ENCODE data around the gene ALDH9A1. TPM values are rescaled to one million over a fixed set of nuclear protein-coding genes. Genes with fewer than 3 reads are reported as not detected.

Gene ALDH9A1
- total RNA-seq, 1 experiment from 2014 or later = 78.0 TPM

GRCh38 chr1:165742194-165742593 is 43.8 kb upstream of the ALDH9A1 start:
- TF ChIP-seq EZH2phosphoT487 (IDR thresholded peaks at IDR 0.05; ENCODE audit: borderline replicate concordance, low read length) (no peak), CTCF (conservative IDR thresholded peaks at IDR 0.05; ENCODE audit: low read depth, low read length) (no peak), EZH2 (IDR thresholded peaks at IDR 0.05; ENCODE audit: low read length, unreplicated experiment) (no peak)
- no peak overlapping the region for H2AFZ ChIP-seq (ENCODE audit: low read length)
- no peak overlapping the region for H3K4me2 ChIP-seq (ENCODE audit: low read length)
- no peaks in the 10 kb centered on the region for H3K9me3 ChIP-seq (ENCODE audit: low read length)
- no peaks in the 10 kb centered on the region for H3K4me1 ChIP-seq (ENCODE audit: insufficient read depth, low read length)
- no peak overlapping the region for H3K27ac ChIP-seq (ENCODE audit: low read length)
- H3K79me2 ChIP-seq (ENCODE audit: low read length) = no peaks in the 10 kb centered on the region
- TSS peak; percentile 20 for BruUV-seq (replicated peaks)
- intact Hi-C loops (cut with micrococcal nuclease) = no loop called here
- H4K20me1 ChIP-seq (ENCODE audit: low read length) = no peaks in the 10 kb centered on the region
- DNase-seq = no peak
- H3K9me2 ChIP-seq (replicated peaks; ENCODE audit: low read length) = no peaks in the 10 kb centered on the region
- H3K36me3 ChIP-seq (ENCODE audit: low read depth, low read length) = peaks cover 27% of the 10 kb centered on the region
- no peak overlapping the region for H3K9ac ChIP-seq (ENCODE audit: low read length)
- POLR2A ChIA-PET (ENCODE audit: unreplicated experiment) = no interaction called here
- CTCF ChIA-PET = no interaction called here
- H3K27me3 ChIP-seq (ENCODE audit: low read length) = no peaks in the 10 kb centered on the region
- no peak for ATAC-seq
- no peak overlapping the region for H3K4me3 ChIP-seq (ENCODE audit: low read length)
- no peaks in the 10 kb centered on the region for H3F3A ChIP-seq (ENCODE audit: low read length, unreplicated experiment)

- POLR2A ChIA-PET (ENCODE audit: unreplicated experiment) = no interaction called here
- H3K9me2 ChIP-seq (replicated peaks; ENCODE audit: low read length) = no peaks in the 10 kb centered on the region
- no peak for DNase-seq
- H3K4me3 ChIP-seq (ENCODE audit: low read length) = no peak overlapping the region
- CTCF ChIA-PET = no interaction called here
- H3K9me3 ChIP-seq (ENCODE audit: low read length) = no peaks in the 10 kb centered on the region
- H3K36me3 ChIP-seq (ENCODE audit: low read depth, low read length) = peaks cover 33% of the 10 kb centered on the region
- H3K79me2 ChIP-seq (ENCODE audit: low read length) = no peaks in the 10 kb centered on the region
- H3K9ac ChIP-seq (ENCODE audit: low read length) = no peak overlapping the region
- no peaks in the 10 kb centered on the region for H3K4me1 ChIP-seq (ENCODE audit: insufficient read depth, low read length)
- no TSS peak for BruUV-seq (replicated peaks)
- H3K27me3 ChIP-seq (ENCODE audit: low read length) = no peaks in the 10 kb centered on the region
- no peak overlapping the region for H3K4me2 ChIP-seq (ENCODE audit: low read length)
- H4K20me1 ChIP-seq (ENCODE audit: low read length) = no peaks in the 10 kb centered on the region
- no peak overlapping the region for H2AFZ ChIP-seq (ENCODE audit: low read length)
- no peak for ATAC-seq
- no peak for TF ChIP-seq CTCF (conservative IDR thresholded peaks at IDR 0.05; ENCODE audit: low read depth, low read length)
- TF ChIP-seq EZH2phosphoT487 (IDR thresholded peaks at IDR 0.05; ENCODE audit: borderline replicate concordance, low read length) = no peak
- TF ChIP-seq EZH2 (IDR thresholded peaks at IDR 0.05; ENCODE audit: low read length, unreplicated experiment) = no peak
- intact Hi-C loops (cut with micrococcal nuclease) = no loop called here
- H3K27ac ChIP-seq (ENCODE audit: low read length) = no peak overlapping the region
- no peaks in the 10 kb centered on the region for H3F3A ChIP-seq (ENCODE audit: low read length, unreplicated experiment)
Measured at GRCh38 chr1:165738794-165739193, 40.4 kb upstream of the ALDH9A1 start.

GRCh38 chr1:165737196-165737595 is 38.8 kb upstream of the ALDH9A1 start:
- intact Hi-C loops (cut with micrococcal nuclease) = no loop called here
- no peaks in the 10 kb centered on the region for H3K27me3 ChIP-seq (ENCODE audit: low read length)
- CTCF ChIA-PET = no interaction called here
- no peak for TF ChIP-seq EZH2phosphoT487 (IDR thresholded peaks at IDR 0.05; ENCODE audit: borderline replicate concordance, low read length)
- no peak for TF ChIP-seq CTCF (conservative IDR thresholded peaks at IDR 0.05; ENCODE audit: low read depth, low read length)
- no peak for TF ChIP-seq EZH2 (IDR thresholded peaks at IDR 0.05; ENCODE audit: low read length, unreplicated experiment)
- H2AFZ ChIP-seq (ENCODE audit: low read length) = no peak overlapping the region
- no peaks in the 10 kb centered on the region for H3K9me3 ChIP-seq (ENCODE audit: low read length)
- POLR2A ChIA-PET (ENCODE audit: unreplicated experiment) = no interaction called here
- H4K20me1 ChIP-seq (ENCODE audit: low read length) = no peaks in the 10 kb centered on the region
- no peaks in the 10 kb centered on the region for H3F3A ChIP-seq (ENCODE audit: low read length, unreplicated experiment)
- no peak overlapping the region for H3K9ac ChIP-seq (ENCODE audit: low read length)
- H3K4me2 ChIP-seq (ENCODE audit: low read length) = no peak overlapping the region
- no peak overlapping the region for H3K27ac ChIP-seq (ENCODE audit: low read length)
- no peak overlapping the region for H3K4me3 ChIP-seq (ENCODE audit: low read length)
- no peaks in the 10 kb centered on the region for H3K9me2 ChIP-seq (replicated peaks; ENCODE audit: low read length)
- H3K36me3 ChIP-seq (ENCODE audit: low read depth, low read length) = peaks cover 28% of the 10 kb centered on the region
- ATAC-seq = no peak
- no peaks in the 10 kb centered on the region for H3K4me1 ChIP-seq (ENCODE audit: insufficient read depth, low read length)
- H3K79me2 ChIP-seq (ENCODE audit: low read length) = no peaks in the 10 kb centered on the region
- no TSS peak for BruUV-seq (replicated peaks)
- no peak for DNase-seq

All from PC-3 (cell line).